Measurements from ENCODE around the gene SLC10A6. TPM values are rescaled to one million over a fixed set of nuclear protein-coding genes. Genes with fewer than 3 reads are reported as not detected.

SLC10A6 gene
- total and polyA plus RNA-seq, 7 donors: 0.27 to 0.79 (median 0.31) TPM; not detected in 1

GRCh38 chr4:86845593-86845992 is 3.6 kb downstream of the SLC10A6 start:
- no peak for ATAC-seq
- no peaks in the 10 kb centered on the region for H3K27me3 ChIP-seq (ENCODE audit: insufficient read depth in 3 of 3, low read length in 2 of 3)
- WGBS, 3 donors: 67 to 77% (median 69%) methylated on average over 5 of the region's 5 CpGs
- H3K4me1 ChIP-seq: no peaks in the 10 kb centered on the region
- no peaks in the 10 kb centered on the region for H3K36me3 ChIP-seq (ENCODE audit: insufficient read depth in 1 of 2, low read depth in 1 of 2)
- intact Hi-C loops (cut with DNase I): no loop called here
- no peak for TF ChIP-seq CTCF (IDR thresholded peaks at IDR 0.05)
- DNase-seq: no peak
- no peak overlapping the region for H3K27ac ChIP-seq
- no peak overlapping the region for H3K4me3 ChIP-seq
- no peaks in the 10 kb centered on the region for H3K9me3 ChIP-seq

- DNase-seq (no peak), ATAC-seq (no peak)
Observed at GRCh38 chr4:86841309-86841708, 7.9 kb downstream of the SLC10A6 start.

GRCh38 chr4:86840858-86841257 is 8.3 kb downstream of the SLC10A6 start:
- Histone ChIP-seq H3K27ac (no peak overlapping the region), H3K4me3 (no peak overlapping the region), H3K4me1 (no peaks in the 10 kb centered on the region), H3K27me3 (ENCODE audit: insufficient read depth in 3 of 3, low read length in 2 of 3) (no peaks in the 10 kb centered on the region), H3K36me3 (ENCODE audit: insufficient read depth in 1 of 2, low read depth in 1 of 2) (no peaks in the 10 kb centered on the region), H3K9me3 (no peaks in the 10 kb centered on the region)
- no peak for DNase-seq
- no peak for TF ChIP-seq CTCF (IDR thresholded peaks at IDR 0.05)
- 86 to 94% (median 90%) methylated on average over 1 of the region's 1 CpG for WGBS, 3 donors
- no peak for ATAC-seq
- intact Hi-C loops (cut with DNase I): no loop called here

More at GRCh38 chr4:86841309-86841708, 7.9 kb downstream of the SLC10A6 start:
- 75 to 97% (median 92%) methylated on average over 1 of the region's 1 CpG for WGBS, 3 donors
- Histone ChIP-seq H3K27ac (no peak overlapping the region), H3K4me1 (no peaks in the 10 kb centered on the region), H3K9me3 (no peaks in the 10 kb centered on the region), H3K36me3 (ENCODE audit: insufficient read depth in 1 of 2, low read depth in 1 of 2) (no peaks in the 10 kb centered on the region), H3K4me3 (no peak overlapping the region), H3K27me3 (ENCODE audit: insufficient read depth in 3 of 3, low read length in 2 of 3) (no peaks in the 10 kb centered on the region)
- TF ChIP-seq CTCF (IDR thresholded peaks at IDR 0.05): no peak
- intact Hi-C loops (cut with DNase I): no loop called here

GRCh38 chr4:86837691-86838503 is 11.3 kb downstream of the SLC10A6 start:
- ATAC-seq (no peak), DNase-seq (no peak)
- Histone ChIP-seq H3K9me3 (no peaks in the 10 kb centered on the region), H3K4me1 (no peaks in the 10 kb centered on the region), H3K4me3 (no peak overlapping the region), H3K36me3 (ENCODE audit: insufficient read depth in 1 of 2, low read depth in 1 of 2) (no peaks in the 10 kb centered on the region), H3K27ac (no peak overlapping the region), H3K27me3 (ENCODE audit: insufficient read depth in 3 of 3, low read length in 2 of 3) (no peaks in the 10 kb centered on the region)
- intact Hi-C loops (cut with DNase I): no loop called here
- no peak for TF ChIP-seq CTCF (IDR thresholded peaks at IDR 0.05)
- 81 to 88% (median 83%) methylated on average over 5 of the region's 5 CpGs for WGBS, 3 donors

GRCh38 chr4:86835677-86836076 is 13.5 kb downstream of the SLC10A6 start:
- no peak for TF ChIP-seq CTCF (IDR thresholded peaks at IDR 0.05)
- ATAC-seq: no peak
- H3K36me3 ChIP-seq (ENCODE audit: insufficient read depth in 1 of 2, low read depth in 1 of 2): no peaks in the 10 kb centered on the region
- no peak for DNase-seq
- intact Hi-C loops (cut with DNase I): no loop called here
- WGBS, 3 donors: 79 to 90% (median 88%) methylated on average over 3 of the region's 3 CpGs
- H3K9me3 ChIP-seq: no peaks in the 10 kb centered on the region
- no peaks in the 10 kb centered on the region for H3K4me1 ChIP-seq
- H3K4me3 ChIP-seq: no peak overlapping the region
- no peaks in the 10 kb centered on the region for H3K27me3 ChIP-seq (ENCODE audit: insufficient read depth in 3 of 3, low read length in 2 of 3)
- no peak overlapping the region for H3K27ac ChIP-seq
